DND-41 (cell line): ENCODE data around the gene KLHL20.

ENCODE experiments used
- EZH2 ChIP-seq: IDR thresholded peaks from 3 replicates; pipeline ENCODE4 v1.6.1; 2012; ENCODE audit warnings: borderline replicate concordance, low read depth, mild to moderate bottlenecking, moderate library complexity, low read length, inconsistent platforms; ENCODE audit not compliant: severe bottlenecking
- TF ChIP-seq, protein P1 (sequence below): IDR thresholded peaks from 2 replicates; pipeline ENCODE4 v1.5.1; 2012; ENCODE audit warnings: borderline replicate concordance, low read length, moderate library complexity, mild to moderate bottlenecking; ENCODE audit not compliant: poor library complexity, severe bottlenecking; ENCODE audit errors: extremely low read depth

DNA sequence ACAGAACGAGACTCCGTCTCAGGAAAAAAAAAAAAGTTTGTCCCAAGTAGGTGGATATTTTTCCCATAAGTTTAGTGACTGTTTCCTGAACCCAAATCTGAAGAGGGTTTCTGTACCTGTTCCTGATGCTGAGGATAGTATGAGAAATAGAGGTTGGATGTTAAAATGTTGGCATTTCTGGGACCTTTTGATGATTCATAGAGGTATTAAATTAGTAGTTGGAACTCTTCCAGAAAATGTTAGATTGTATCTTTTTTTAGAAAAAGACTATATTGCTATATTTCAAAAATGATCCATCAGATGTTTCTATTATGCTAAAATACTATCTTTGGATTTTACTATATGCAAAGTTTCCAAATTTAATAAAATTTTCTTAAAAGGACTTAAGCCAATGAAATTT is 112.8 kb downstream of the KLHL20 start:
- TF ChIP-seq, protein P1, sequence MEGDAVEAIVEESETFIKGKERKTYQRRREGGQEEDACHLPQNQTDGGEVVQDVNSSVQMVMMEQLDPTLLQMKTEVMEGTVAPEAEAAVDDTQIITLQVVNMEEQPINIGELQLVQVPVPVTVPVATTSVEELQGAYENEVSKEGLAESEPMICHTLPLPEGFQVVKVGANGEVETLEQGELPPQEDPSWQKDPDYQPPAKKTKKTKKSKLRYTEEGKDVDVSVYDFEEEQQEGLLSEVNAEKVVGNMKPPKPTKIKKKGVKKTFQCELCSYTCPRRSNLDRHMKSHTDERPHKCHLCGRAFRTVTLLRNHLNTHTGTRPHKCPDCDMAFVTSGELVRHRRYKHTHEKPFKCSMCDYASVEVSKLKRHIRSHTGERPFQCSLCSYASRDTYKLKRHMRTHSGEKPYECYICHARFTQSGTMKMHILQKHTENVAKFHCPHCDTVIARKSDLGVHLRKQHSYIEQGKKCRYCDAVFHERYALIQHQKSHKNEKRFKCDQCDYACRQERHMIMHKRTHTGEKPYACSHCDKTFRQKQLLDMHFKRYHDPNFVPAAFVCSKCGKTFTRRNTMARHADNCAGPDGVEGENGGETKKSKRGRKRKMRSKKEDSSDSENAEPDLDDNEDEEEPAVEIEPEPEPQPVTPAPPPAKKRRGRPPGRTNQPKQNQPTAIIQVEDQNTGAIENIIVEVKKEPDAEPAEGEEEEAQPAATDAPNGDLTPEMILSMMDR = no peak
- TF ChIP-seq EZH2 = no peak
